Psoas muscle (tissue), 8 donors: ENCODE data around the gene ZC2HC1C. TPM values are rescaled to one million over a fixed set of nuclear protein-coding genes. Genes with fewer than 3 reads are reported as not detected.

Experiments
- ATAC-seq, 4 donors: fragments of 200-7000 bp; cut with Tn5 transposase; one replicate each; pipeline ENCODE4 v1.9.1; 2020; ENCODE audit warnings: moderate library complexity in 3 of 4, mild to moderate bottlenecking in 2 of 4
- DNase-seq, 2 donors: peaks; one replicate each; pipeline ENCODE4 v3.0.0-alpha.2; 2020
- H3K27ac ChIP-seq: fragments of 200-600 bp; one replicate; pipeline ENCODE4 v1.8.0; 2022
- H3K27me3 ChIP-seq, 3 donors: fragments of 200-600 bp in 1 of 3; one replicate each; pipeline versions ENCODE4 v1.6.1 to v1.8.0; 2013 to 2022; ENCODE audit warnings: low read length in 2 of 3, mild to moderate bottlenecking in 2 of 3, moderate library complexity in 1 of 3; ENCODE audit not compliant: insufficient read depth in 3 of 3
- H3K36me3 ChIP-seq, 2 donors: fragments of 200-600 bp in 1 of 2; one replicate each; pipeline versions ENCODE4 v1.6.1 to v1.8.0; 2013 to 2022; ENCODE audit warnings: low read depth in 1 of 2, mild to moderate bottlenecking in 1 of 2, moderate library complexity in 1 of 2; ENCODE audit not compliant: insufficient read depth in 1 of 2
- H3K4me1 ChIP-seq: fragments of 200-600 bp; one replicate; pipeline ENCODE4 v1.8.0; 2022
- H3K4me3 ChIP-seq: fragments of 200-600 bp; one replicate; pipeline ENCODE4 v1.8.0; 2022; ENCODE audit warnings: mild to moderate bottlenecking
- H3K9me3 ChIP-seq: fragments of 200-600 bp; one replicate; pipeline ENCODE4 v1.8.0; 2022
- WGBS, 3 donors: extraction: QIAGEN DNeasy Blood & Tissue Kit; methylation state at CpG; one replicate each; pipeline versions ENCODE4 v1.1.6 to v1.1.7; 2013; 5-methylcytosine and 5-hydroxymethylcytosine counted together
- intact Hi-C, 2 donors: fragments of 100-400 bp; cut with DNase I; formaldehyde crosslinking; loops; one replicate each; pipeline versions ENCODE4 v1.11.0 to v1.14.2; 2022
- polyA plus RNA-seq, 3 donors: library from polyadenylated mRNA; stranded (reverse); fragments of 200-250 nt; gene quantifications; one replicate each; pipeline ENCODE4 v1.2.3, GENCODE V29; 2013
- total RNA-seq, 4 donors: library from RNA; stranded (reverse); fragmentation: NEBNext Ultra II Directional in 2 of 4; extraction: Animal tissue kit (Norgen Biotek cat#: 25700) in 2 of 4; gene quantifications; one replicate each; pipeline versions ENCODE4 v1.2.1 to v1.2.4, GENCODE V29; 2021 to 2023
- TF ChIP-seq, protein P1 (sequence below): fragments of 200-600 bp; IDR thresholded peaks from one replicate; pipeline ENCODE4 v1.8.0; 2022; ENCODE audit warnings: antibody characterized with exemption
- donor health status: healthy with polysubstance abuse.
- donor health status: DM: no; HTN: no; CAD: no; lungs with moderate emphysema.
- donor health status: Bipolar disorder and iron deficiency.
- donor health status: healthy.
- donor health status: DM: yes; HTN: yes; CAD: no.
- donor health status: DM: no; HTN: no; CAD: no.
- donor health status: DM: no; HTN: no; CAD: no.
- donor health status: DM: yes; HTN: yes; CAD: no.

Gene ZC2HC1C
- total and polyA plus RNA-seq, 7 donors, result 2.5 to 17.3 (median 4.6) TPM

DNA sequence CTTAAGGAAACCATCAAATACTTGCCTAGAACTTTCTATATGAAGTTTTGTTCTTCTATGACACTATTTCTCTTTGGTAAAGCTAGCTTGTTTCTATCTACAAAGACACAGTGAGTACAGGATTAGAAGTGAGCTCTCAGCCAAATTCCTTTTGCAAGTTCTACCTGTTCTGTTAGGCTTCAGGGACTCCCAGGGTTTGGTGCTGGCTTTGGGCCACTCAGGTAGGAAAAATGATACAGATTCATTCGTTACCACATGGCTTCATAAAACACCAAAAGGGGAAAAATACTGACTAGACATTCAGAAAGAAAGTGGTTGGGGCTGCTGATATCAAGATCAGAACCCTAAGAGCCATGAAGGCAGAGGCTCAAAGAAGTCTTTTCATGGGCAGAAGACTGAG, 13.8 kb downstream of the ZC2HC1C start:
- ATAC-seq (no peak), DNase-seq (no peak)
- peaks cover 12 to 73% of the 10 kb centered on the region in 2 donors for H3K36me3 ChIP-seq
- no peaks in the 10 kb centered on the region for H3K9me3 ChIP-seq
- no peaks in the 10 kb centered on the region for H3K4me1 ChIP-seq
- no peak overlapping the region for H3K4me3 ChIP-seq
- TF ChIP-seq, protein P1, sequence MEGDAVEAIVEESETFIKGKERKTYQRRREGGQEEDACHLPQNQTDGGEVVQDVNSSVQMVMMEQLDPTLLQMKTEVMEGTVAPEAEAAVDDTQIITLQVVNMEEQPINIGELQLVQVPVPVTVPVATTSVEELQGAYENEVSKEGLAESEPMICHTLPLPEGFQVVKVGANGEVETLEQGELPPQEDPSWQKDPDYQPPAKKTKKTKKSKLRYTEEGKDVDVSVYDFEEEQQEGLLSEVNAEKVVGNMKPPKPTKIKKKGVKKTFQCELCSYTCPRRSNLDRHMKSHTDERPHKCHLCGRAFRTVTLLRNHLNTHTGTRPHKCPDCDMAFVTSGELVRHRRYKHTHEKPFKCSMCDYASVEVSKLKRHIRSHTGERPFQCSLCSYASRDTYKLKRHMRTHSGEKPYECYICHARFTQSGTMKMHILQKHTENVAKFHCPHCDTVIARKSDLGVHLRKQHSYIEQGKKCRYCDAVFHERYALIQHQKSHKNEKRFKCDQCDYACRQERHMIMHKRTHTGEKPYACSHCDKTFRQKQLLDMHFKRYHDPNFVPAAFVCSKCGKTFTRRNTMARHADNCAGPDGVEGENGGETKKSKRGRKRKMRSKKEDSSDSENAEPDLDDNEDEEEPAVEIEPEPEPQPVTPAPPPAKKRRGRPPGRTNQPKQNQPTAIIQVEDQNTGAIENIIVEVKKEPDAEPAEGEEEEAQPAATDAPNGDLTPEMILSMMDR, result no peak
- intact Hi-C loops, result loop anchor here in 1 of 2 donors (10.0 kb wide), 1 partner anchor 138 kb away; no protein-coding TSS in a partner anchor
- no peak overlapping the region for H3K27ac ChIP-seq
- H3K27me3 ChIP-seq, result no peaks in the 10 kb centered on the region
- whole genome bisulfite sequencing, 3 donors, result 90 to 93% (median 92%) methylated on average over 1 of the region's 1 CpG

DNA sequence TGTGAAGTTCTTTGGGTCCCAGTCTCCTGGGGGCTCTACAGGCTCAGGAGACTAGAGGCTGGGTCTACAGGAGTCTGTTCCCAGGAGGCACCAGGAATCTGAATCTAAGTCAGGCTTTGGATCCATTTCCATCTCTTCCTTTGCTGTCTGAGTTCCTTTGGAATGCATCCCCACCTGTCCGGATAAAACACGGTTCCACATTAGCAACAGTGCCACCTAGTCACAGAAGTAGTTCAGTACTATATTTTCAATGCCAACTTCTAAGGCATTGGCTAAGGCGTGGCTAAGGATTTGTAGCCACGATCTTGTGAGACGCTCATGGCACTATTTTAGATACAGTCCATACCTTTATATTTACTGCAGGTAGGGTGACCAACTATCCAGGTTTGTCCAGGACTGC, 15.1 kb downstream of the ZC2HC1C start:
- ATAC-seq, result peak; percentile 52 to 76 (median 66)
- H3K27ac ChIP-seq, result no peak overlapping the region
- H3K9me3 ChIP-seq, result no peaks in the 10 kb centered on the region
- 16 to 40% (median 23%) methylated on average over 5 of the region's 5 CpGs for WGBS, 3 donors
- intact Hi-C loops, result loop anchor here in 1 of 2 donors (10.0 kb wide), 1 partner anchor 140 kb away; no protein-coding TSS in a partner anchor
- H3K4me1 ChIP-seq, result no peaks in the 10 kb centered on the region
- H3K27me3 ChIP-seq, result no peaks in the 10 kb centered on the region
- TF ChIP-seq, protein P1, result peak; percentile 34
- DNase-seq, result no peak
- no peak overlapping the region for H3K4me3 ChIP-seq
- peaks cover 12 to 85% of the 10 kb centered on the region in 2 donors for H3K36me3 ChIP-seq

DNA sequence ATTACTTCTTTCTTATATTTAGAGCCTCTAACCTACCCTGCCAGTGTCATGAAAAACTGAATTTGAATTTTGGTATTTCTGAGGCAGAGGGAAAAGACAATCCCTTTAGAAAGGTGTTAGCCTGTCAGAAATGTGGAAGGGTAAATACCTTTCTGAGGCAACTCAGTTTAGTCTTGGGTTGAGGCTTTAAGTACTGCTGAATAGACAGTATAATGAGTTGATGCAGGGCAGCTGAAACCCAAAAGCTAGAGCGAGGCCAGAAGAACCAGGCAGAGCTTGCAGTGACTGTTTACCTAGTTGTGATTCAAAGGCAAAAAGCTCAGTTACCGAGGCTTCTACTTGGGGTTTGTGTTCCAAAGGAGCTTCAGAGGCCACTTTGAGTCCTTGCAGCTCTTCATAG, 18.7 kb downstream of the ZC2HC1C start:
- Histone ChIP-seq H3K9me3 (no peaks in the 10 kb centered on the region), H3K4me3 (no peak overlapping the region), H3K4me1 (no peaks in the 10 kb centered on the region), H3K36me3 (peaks cover 15 to 100% of the 10 kb centered on the region in 2 donors), H3K27ac (no peak overlapping the region), H3K27me3 (no peaks in the 10 kb centered on the region)
- DNase-seq (no peak), ATAC-seq (no peak)
- WGBS, 3 donors, result 88 to 100% (median 90%) methylated on average over 2 of the region's 2 CpGs
- intact Hi-C loops, result loop anchor here (1.0 to 10.0 kb wide), 5 partner anchors 143 to 229 kb away; no protein-coding TSS in a partner anchor
- TF ChIP-seq, protein P1, result no peak

DNA sequence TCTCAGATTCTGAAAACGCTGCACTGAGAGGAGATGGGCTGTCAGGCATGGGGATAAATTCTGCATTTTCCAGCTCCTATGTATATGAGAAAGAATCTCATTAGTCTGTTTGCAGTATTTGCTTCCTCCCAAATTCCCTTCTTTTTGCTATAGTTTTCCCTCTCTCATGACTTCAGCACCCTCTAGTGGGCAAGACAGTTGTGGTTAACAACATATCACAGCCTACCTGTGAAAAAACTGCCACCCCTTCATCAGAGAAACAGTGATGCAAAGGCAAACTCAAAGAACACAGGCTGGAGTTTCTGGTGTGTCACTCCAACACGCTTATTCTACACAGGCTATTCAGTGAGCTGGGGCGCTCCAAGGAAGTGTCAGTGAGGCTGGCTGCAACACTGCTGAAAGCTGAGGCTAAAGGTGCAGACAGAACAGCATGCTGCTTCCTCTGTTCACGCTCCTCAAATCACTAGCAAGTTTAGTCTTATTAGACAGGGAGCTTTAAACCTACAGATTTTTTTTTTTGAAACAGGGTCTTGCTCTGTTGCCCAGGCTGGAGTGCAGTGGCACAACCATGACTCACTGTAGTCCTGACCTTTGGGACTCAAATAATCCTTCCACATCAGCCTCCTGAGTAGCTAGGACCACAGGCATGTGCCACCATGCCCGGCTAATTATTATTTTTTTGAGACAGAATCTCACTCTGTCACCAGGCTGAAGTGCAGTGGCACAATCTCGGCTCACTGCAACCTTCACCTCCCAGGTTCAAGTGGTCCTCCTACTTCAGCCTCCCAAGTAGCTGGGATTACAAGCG, 19.3 kb downstream of the ZC2HC1C start:
- Histone ChIP-seq H3K9me3 (no peaks in the 10 kb centered on the region), H3K27me3 (no peaks in the 10 kb centered on the region), H3K27ac (no peak overlapping the region), H3K36me3 (peaks cover 15 to 100% of the 10 kb centered on the region in 2 donors), H3K4me1 (no peaks in the 10 kb centered on the region), H3K4me3 (no peak overlapping the region)
- 68 to 71% (median 69%) methylated on average over 7 of the region's 7 CpGs for WGBS, 3 donors
- no peak for DNase-seq
- intact Hi-C loops, result loop anchor here (1.0 to 10.0 kb wide), 5 partner anchors 144 to 230 kb away; no protein-coding TSS in a partner anchor
- TF ChIP-seq, protein P1, result peak; percentile 76
- peak; percentile 67 to 82 (median 70) for ATAC-seq
